SH-SY5Y (cell line): ENCODE results near the gene DTWD1.

Source experiments
- GATA2 ChIP-seq: IDR thresholded peaks from 2 replicates; pipeline ENCODE4 v1.6.1; 2011; ENCODE audit warnings: mild to moderate bottlenecking, low read depth, low read length
- GATA3 ChIP-seq: IDR thresholded peaks from 2 replicates; pipeline ENCODE4 v1.6.1; 2011; ENCODE audit warnings: low read depth, mild to moderate bottlenecking, low read length, moderate library complexity

DNA sequence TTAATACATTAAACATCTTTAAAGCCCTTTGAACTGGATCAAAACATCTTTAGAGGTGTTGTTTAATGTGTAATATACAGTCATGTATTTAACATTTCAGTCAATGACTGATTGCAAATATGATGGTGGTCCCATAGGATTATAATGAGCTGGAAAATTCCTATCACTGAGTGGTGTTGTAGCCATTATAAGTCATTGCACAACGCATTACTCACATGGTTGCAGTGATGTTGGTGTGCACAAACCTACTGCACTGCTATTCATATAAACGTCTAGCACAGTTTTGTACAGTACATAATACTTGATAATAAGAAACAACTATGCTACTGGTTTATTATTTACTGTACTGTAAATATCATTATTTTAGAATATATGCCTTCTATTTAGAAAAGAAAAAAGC is 75.6 kb downstream of the DTWD1 start:
- no peak for TF ChIP-seq GATA2
- TF ChIP-seq GATA3, result no peak
